ENCODE results near the gene CLEC4G.
A peak's percentile ranks its signal among the peaks of the same experiment; 100 is the strongest.

The CLEC4G gene

DNA sequence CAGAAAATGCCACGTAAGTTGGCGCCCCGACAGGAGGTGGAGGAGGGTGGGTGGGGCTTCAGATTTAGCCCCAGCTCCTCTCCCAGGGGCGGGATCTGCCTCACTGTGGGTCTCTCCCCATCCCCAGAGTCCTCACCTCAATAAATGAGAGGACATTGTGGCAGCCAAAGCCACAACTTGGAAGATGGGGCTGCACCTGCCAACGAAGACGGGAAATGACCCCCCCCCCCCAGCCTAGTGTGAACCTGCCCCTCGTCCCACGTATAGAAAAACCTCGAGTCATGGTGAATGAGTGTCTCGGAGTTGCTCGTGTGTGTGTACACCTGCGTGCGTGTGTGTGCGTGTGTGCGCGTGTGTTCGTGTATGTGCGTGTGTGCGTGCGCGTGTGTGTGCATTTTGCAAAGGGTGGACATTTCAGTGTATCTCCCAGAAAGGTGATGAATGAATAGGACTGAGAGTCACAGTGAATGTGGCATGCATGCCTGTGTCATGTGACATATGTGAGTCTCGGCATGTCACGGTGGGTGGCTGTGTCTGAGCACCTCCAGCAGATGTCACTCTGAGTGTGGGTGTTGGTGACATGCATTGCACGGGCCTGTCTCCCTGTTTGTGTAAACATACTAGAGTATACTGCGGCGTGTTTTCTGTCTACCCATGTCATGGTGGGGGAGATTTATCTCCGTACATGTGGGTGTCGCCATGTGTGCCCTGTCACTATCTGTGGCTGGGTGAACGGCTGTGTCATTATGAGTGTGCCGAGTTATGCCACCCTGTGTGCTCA, 52.7 kb downstream of the CLEC4G start:
- no peak overlapping the region for H3K4me3 ChIP-seq (ENCODE audit: low read depth, low read length)
- DNase-seq (ENCODE audit: low read depth) = peak; percentile 76
- peak; percentile 76 for TF ChIP-seq CTCF (IDR thresholded peaks at IDR 0.05; ENCODE audit: low read depth, low read length, missing control alignments)

All from GM12864 (cell line).